Effector memory CD8-positive, alpha-beta T cell (primary cell): Measurements from ENCODE around the gene PCSK5.
"Not testable (repeated sequence)": the region's sequence is repeated elsewhere in the genome, so short reads cannot be mapped to it uniquely, and the experiment has no call there.

ENCODE experiments used
- ATAC-seq: fragments of 150-1000 bp; cut with Tn5 transposase; replicated peaks from 2 replicates; pipeline ENCODE4 v1.10.0; 2021; ENCODE audit warnings: mild to moderate bottlenecking, moderate library complexity
- DNase-seq, 3 experiments: peaks; one replicate each; pipeline ENCODE4 v3.0.0; 2021
- H3K27ac Mint-ChIP-seq, 2 donors: one replicate each; pipeline ENCODE4 v1.8.0; 2022; ENCODE audit warnings: mild to moderate bottlenecking in 2 of 2, mixed read lengths in 2 of 2, moderate library complexity in 2 of 2
- H3K27me3 Mint-ChIP-seq, 2 donors: one replicate each; pipeline ENCODE4 v1.8.0; 2022; ENCODE audit warnings: mixed read lengths in 2 of 2
- H3K36me3 Mint-ChIP-seq: one replicate; pipeline ENCODE4 v1.8.0; 2022; ENCODE audit warnings: mild to moderate bottlenecking, moderate library complexity, mixed read lengths; ENCODE audit not compliant: insufficient read depth
- H3K4me1 Mint-ChIP-seq, 2 donors: one replicate each; pipeline ENCODE4 v1.8.0; 2022; ENCODE audit warnings: low read depth in 2 of 2, mixed read lengths in 2 of 2
- H3K4me3 Mint-ChIP-seq, 2 donors: one replicate each; pipeline ENCODE4 v1.8.0; 2022; ENCODE audit warnings: mild to moderate bottlenecking in 2 of 2, mixed read lengths in 2 of 2, moderate library complexity in 2 of 2
- H3K9me3 Mint-ChIP-seq, 2 donors: one replicate each; pipeline ENCODE4 v1.8.0; 2022; ENCODE audit warnings: mixed read lengths in 2 of 2

PCSK5 gene

DNA sequence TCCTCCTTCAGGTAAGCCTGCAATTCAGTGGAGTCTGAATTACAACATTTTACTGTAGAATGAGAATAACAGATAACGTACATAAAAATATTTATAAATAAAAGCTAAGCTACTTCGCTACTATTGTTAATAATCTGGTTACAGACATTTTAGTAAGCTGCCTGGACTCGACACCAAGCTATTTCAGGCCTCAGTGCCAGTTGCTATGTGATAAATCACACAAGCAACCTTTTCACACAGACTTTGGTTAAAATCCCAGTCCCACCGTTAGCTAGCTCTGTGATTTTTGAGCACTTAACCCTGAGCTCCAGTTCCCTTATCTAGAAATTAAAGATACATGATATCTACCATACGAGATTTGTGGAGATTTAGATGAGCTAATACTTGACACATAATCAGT is 403.8 kb downstream of the PCSK5 start:
- no peak overlapping the region for H3K4me3 Mint-ChIP-seq
- peaks cover 5 to 37% of the 10 kb centered on the region in 2 donors for H3K27me3 Mint-ChIP-seq
- H3K36me3 Mint-ChIP-seq: no peaks in the 10 kb centered on the region
- no peak overlapping the region for H3K27ac Mint-ChIP-seq
- DNase-seq: no peak
- no peaks in the 10 kb centered on the region for H3K9me3 Mint-ChIP-seq
- ATAC-seq: no peak
- H3K4me1 Mint-ChIP-seq: peaks cover 0 to 1% of the 10 kb centered on the region in 2 donors

DNA sequence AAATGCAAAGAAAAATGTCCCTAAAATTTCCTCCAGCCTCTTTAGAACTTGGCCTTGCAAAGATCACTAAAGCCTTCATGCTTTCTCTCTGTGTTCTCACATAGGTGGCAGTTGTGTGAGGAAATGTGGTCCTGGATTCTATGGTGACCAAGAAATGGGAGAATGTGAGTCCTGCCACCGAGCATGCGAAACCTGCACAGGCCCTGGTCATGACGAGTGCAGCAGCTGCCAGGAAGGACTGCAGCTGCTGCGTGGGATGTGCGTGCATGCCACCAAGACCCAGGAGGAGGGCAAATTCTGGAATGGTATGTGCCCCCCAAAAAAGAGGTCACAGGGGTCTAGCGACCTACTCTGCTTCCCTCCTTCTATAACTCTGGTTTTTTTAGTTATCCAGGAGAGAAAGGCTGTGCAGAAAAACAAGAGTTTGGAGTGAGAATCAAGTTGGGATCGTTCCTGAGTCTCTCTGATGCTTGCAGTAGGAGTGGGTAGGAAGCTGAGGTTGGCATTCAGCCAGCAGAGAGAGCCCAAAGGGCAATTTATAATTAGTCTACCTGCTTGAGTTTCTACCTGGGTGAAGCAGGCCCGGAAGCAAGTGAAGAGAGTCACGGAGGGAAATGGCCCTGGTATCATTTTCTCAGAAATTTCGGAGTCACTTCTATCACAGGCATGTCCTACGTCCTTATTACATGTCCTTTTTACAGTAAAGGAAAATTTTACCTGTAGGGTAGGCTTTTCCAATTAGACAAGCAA is 406.3 kb downstream of the PCSK5 start:
- ATAC-seq (no peak), DNase-seq (no peak)
- H3K27ac Mint-ChIP-seq: no peak overlapping the region
- peaks cover 4 to 28% of the 10 kb centered on the region in 2 donors for H3K27me3 Mint-ChIP-seq
- H3K36me3 Mint-ChIP-seq: no peaks in the 10 kb centered on the region
- no peak overlapping the region for H3K4me3 Mint-ChIP-seq
- peaks cover 0 to 1% of the 10 kb centered on the region in 2 donors for H3K4me1 Mint-ChIP-seq
- no peaks in the 10 kb centered on the region for H3K9me3 Mint-ChIP-seq

DNA sequence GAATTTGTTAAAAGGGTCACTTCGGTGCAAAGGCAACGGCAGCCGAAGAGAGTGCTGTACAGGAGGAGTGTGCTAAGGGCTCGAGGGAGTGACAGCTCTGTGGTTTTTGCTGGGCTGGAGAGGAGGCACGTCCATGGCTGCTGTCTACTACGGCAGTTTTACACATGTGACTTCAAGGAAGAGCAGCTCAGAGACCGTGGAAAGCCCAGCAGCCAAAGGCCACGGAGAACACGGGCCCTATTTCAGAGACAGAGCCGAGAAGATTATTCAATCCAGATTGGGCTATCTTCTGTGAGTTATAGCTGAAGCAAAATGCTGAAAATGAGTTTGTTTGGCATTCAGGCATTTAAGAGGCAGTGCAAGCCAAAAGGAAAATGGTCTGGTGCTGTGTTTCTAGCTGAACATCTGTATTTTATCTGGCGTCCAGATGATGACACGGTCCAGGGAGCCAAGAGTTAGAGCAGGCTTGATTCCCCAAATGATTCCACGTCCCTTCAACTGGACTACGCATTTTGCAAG is 407.3 kb downstream of the PCSK5 start:
- Mint-ChIP-seq H3K9me3 (no peaks in the 10 kb centered on the region), H3K36me3 (no peaks in the 10 kb centered on the region), H3K27me3 (peaks cover 4 to 25% of the 10 kb centered on the region in 2 donors), H3K4me1 (peaks cover 0 to 1% of the 10 kb centered on the region in 2 donors), H3K27ac (no peak overlapping the region), H3K4me3 (no peak overlapping the region)
- DNase-seq: no peak
- ATAC-seq: no peak

DNA sequence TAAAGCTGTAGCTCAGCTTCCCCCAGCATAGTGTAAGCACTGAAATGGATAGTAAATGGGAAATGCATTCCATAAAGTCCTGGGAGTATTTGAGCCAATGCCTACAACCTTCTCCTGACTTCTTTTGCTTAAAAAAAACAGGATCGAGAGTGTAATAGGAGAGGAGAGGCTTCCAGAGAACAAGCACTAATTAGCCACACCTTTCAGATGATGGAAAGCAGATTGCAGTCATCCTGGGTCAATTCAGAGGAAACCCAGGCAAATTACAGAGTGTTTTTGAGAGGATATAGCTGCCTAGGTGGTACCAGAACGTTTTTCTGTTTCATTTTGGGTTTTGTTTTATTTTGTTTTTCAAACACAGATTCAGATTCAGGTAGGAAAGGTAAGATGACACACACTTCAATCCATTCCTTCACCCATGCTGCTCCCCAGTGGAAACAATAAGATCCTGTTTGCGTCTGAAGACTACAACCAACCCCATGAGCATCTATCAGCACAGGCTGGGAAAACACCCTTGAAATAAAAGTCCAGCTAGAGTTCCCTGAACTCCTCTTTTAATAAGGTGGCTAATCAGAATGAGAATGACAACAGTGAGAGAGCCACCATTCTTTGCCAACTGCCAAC is 408.2 kb downstream of the PCSK5 start:
- DNase-seq: no peak
- no peaks in the 10 kb centered on the region for H3K9me3 Mint-ChIP-seq
- no peak overlapping the region for H3K27ac Mint-ChIP-seq
- H3K36me3 Mint-ChIP-seq: no peaks in the 10 kb centered on the region
- peaks cover 4 to 17% of the 10 kb centered on the region in 2 donors for H3K27me3 Mint-ChIP-seq
- peaks cover 0 to 1% of the 10 kb centered on the region in 2 donors for H3K4me1 Mint-ChIP-seq
- no peak overlapping the region for H3K4me3 Mint-ChIP-seq
- ATAC-seq: no peak

DNA sequence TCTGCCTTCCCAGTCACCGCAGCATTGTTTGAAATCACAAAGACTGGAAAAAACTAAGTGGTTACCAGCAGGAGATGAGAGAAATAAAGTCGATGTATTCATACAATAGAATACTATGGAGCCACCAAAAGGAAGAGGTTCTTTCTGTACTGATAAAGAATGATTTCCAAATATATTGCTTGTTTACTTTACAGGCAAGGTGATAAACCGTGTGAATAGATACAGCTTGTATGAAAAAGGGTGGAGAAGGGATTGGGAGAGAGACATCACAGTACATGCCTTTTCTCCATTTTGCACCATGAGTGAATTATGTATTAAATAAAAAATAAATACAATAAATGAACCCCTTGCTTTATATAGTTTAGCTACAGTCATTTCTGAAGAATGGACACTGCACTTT is 412.1 kb downstream of the PCSK5 start:
- Mint-ChIP-seq H3K9me3 (no peaks in the 10 kb centered on the region), H3K36me3 (no peaks in the 10 kb centered on the region), H3K4me3 (no peak overlapping the region), H3K4me1 (no peaks in the 10 kb centered on the region), H3K27ac (no peak overlapping the region), H3K27me3 (peaks cover 9 to 12% of the 10 kb centered on the region in 2 donors)
- ATAC-seq (no peak), DNase-seq (no peak)

DNA sequence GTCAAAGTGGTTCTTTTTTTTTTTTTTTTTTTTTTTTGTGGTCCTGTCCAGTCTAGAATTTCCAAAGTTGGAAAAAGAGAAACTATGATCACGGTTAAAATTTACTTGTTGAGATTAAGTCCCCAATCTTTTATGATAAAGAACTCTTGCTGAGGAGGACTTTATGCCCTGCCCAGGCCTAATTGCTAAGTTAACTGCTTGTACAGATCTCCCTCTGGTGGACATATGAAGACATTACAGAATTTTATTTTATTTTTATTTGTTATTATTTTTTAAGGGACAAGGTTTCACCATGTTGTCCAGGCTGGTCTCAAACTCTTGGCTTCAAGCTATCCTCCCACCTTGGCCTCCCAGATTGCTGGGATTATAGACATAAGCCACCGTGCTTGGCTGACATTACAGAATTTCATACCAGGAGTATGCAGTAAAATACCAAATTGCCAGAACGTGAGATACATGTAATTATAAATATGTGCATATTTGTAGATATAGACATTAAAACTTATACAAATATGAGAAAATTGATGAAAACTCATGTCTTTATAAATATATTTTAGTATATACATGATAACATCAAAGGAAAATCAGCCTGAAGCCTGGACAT is 412.6 kb downstream of the PCSK5 start:
- H3K9me3 Mint-ChIP-seq: no peaks in the 10 kb centered on the region
- DNase-seq: no peak

DNA sequence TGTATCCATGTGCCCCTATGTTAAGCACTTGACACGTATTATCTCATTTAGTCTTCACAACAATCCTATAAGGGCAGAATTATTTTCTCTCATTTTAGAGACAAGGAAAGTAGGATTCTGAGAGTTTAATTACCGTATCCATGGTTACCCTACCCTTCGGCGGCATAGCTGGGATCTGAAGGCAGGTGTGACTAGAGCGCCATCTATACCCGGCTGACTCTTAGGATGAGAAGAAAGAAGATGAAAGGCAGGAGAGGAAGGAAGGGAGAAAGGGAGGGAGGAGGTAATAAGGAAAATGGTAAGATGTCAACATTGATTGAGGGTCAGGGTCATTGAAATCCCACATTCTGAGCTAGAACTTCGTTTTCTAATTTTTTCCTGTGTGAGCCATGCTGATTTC is 416.6 kb downstream of the PCSK5 start:
- not testable (repeated sequence) for H3K4me3 Mint-ChIP-seq

More for the DNA sequence above, 412.6 kb downstream of the PCSK5 start:
- Mint-ChIP-seq H3K4me1 (no peaks in the 10 kb centered on the region), H3K27ac (no peak overlapping the region), H3K4me3 (no peak overlapping the region), H3K36me3 (no peaks in the 10 kb centered on the region), H3K27me3 (peaks cover 11 to 13% of the 10 kb centered on the region in 2 donors)
- ATAC-seq: no peak

DNA sequence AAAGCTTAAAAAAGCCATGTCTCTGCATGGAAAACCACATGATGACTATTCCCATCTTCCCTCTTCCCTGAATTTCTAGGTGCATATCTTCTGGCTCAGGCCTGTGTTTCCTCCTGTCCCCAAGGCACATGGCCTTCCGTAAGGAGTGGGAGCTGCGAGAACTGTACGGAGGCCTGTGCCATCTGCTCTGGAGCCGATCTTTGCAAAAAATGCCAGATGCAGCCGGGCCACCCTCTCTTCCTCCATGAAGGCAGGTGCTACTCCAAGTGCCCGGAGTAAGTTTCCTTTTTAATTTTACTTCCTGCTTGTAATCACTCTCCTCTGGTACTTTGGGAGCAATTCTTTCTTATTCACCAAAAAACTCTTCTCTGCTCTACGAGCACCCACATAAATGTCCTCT is 420.1 kb downstream of the PCSK5 start:
- no peaks in the 10 kb centered on the region for H3K36me3 Mint-ChIP-seq
- no peak for ATAC-seq
- no peaks in the 10 kb centered on the region for H3K4me1 Mint-ChIP-seq
- H3K4me3 Mint-ChIP-seq: no peak overlapping the region
- peaks cover 19 to 52% of the 10 kb centered on the region in 2 donors for H3K27me3 Mint-ChIP-seq
- no peak for DNase-seq
- no peaks in the 10 kb centered on the region for H3K9me3 Mint-ChIP-seq
- H3K27ac Mint-ChIP-seq: no peak overlapping the region

More for the DNA sequence above, 416.6 kb downstream of the PCSK5 start:
- DNase-seq, H3K9me3 Mint-ChIP-seq, H3K4me1 Mint-ChIP-seq, H3K27ac Mint-ChIP-seq, ATAC-seq, H3K36me3 Mint-ChIP-seq: not testable (repeated sequence)
- H3K27me3 Mint-ChIP-seq: peaks cover 26 to 51% of the 10 kb centered on the region in 2 donors

DNA sequence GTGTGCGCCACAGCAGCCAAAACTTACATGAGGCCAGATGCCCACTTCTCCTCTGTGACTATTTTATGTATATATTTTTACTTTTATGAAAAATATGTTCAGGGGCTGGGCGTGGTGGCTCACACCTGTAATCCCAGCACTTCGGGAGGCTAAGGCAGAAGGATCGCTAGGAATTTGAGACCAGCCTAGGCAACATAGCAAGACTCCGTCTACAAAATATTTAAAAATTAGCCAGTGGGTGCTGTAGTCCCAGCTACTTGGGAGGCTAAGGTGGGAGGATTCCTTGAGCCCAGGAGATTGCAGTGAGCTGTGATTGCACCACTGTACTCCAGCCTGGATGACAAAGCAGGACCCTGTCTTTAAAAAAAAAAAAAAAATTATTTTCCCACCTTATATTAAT is 420.5 kb downstream of the PCSK5 start:
- Mint-ChIP-seq H3K4me3 (no peak overlapping the region), H3K9me3 (no peaks in the 10 kb centered on the region), H3K27ac (no peak overlapping the region), H3K4me1 (no peaks in the 10 kb centered on the region), H3K27me3 (peaks cover 19 to 52% of the 10 kb centered on the region in 2 donors), H3K36me3 (no peaks in the 10 kb centered on the region)
- no peak for DNase-seq
- no peak for ATAC-seq

DNA sequence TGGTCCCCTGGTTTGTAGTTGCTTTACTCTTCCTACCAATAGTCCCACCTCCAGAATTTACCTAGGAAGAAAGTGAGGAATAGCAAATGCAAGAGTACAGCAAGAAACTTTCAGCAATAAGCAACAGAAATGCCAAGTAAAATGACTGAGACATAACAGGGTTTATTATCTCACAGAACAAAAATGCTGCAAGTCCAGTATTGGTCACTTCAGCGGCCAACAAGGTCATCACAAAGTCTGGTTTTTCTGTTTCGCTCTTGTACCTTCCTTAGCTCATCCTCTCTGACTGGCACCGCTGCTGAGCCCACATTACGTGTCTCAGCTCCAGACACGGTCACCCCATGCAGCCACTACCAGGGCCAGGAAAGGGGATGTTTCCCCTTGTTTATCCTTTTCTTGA is 421.1 kb downstream of the PCSK5 start:
- peaks cover 19 to 52% of the 10 kb centered on the region in 2 donors for H3K27me3 Mint-ChIP-seq
- no peak overlapping the region for H3K27ac Mint-ChIP-seq
- no peak overlapping the region for H3K4me3 Mint-ChIP-seq
- H3K36me3 Mint-ChIP-seq: no peaks in the 10 kb centered on the region
- H3K4me1 Mint-ChIP-seq: no peaks in the 10 kb centered on the region
- DNase-seq: no peak
- no peak for ATAC-seq
- H3K9me3 Mint-ChIP-seq: no peaks in the 10 kb centered on the region

DNA sequence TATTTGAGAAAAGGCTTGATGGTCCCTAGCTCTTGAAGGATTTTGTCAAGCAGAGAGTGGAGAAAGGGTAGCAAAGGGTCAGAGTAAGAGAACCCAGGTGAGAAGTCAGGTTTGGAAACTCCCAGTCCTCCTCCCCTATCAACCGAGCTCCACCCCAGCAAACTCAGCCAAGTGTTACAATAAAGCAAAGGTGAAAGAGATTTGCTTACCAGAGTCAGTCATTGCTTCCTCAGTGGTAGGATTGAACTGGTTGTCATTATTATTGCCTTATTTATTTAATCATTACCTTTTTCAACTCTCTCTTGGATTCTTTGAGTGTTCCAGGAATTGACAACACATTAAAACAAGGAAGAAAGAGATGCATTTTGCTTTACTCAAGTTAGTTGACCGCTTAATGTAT is 423.3 kb downstream of the PCSK5 start:
- no peak overlapping the region for H3K27ac Mint-ChIP-seq
- H3K36me3 Mint-ChIP-seq: no peaks in the 10 kb centered on the region
- H3K4me1 Mint-ChIP-seq: no peaks in the 10 kb centered on the region
- peaks cover 17 to 42% of the 10 kb centered on the region in 2 donors for H3K27me3 Mint-ChIP-seq
- no peak overlapping the region for H3K4me3 Mint-ChIP-seq
- DNase-seq (no peak), ATAC-seq (no peak)
- H3K9me3 Mint-ChIP-seq: no peaks in the 10 kb centered on the region

DNA sequence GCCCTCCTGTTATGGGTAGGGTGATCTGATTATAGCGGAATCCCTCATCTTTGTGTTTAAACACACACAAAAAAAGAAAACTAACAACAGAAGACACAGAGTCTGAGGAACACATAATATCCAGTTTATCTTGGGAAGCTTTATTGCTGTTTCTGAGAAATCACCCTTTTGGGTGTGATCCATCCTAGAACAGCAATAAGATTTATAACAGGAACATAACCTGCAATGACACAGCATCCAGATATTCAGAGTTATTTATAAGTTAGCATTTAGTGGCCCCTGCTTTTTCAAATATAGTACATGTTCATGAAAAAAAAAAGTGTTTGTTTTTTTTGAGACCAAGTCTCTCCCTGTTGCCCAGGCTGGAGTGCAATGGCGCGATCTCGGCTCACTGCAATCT is 423.8 kb downstream of the PCSK5 start:
- no peak for DNase-seq
- H3K9me3 Mint-ChIP-seq: no peaks in the 10 kb centered on the region
- no peak for ATAC-seq
- no peak overlapping the region for H3K4me3 Mint-ChIP-seq
- peaks cover 12 to 37% of the 10 kb centered on the region in 2 donors for H3K27me3 Mint-ChIP-seq
- H3K36me3 Mint-ChIP-seq: no peaks in the 10 kb centered on the region
- H3K27ac Mint-ChIP-seq: no peak overlapping the region
- no peaks in the 10 kb centered on the region for H3K4me1 Mint-ChIP-seq

DNA sequence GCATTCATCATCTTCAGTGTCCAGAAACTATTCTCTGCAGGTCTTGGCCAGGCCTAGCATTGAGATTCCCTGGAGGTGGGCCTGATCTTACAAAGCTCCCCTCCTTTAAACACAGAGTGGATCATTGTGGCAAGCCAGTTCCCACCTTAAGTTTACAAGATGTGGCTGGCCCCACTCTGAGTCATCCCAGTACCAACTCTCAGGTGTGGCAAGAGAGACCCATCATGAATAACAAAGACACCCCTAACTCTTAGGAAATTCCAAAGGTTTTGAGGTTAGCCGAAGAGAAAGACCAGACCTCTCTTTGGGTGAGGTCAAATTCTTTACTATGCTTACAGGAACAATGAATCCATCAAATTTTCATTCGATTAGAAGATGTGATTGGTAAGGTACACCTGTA is 425.6 kb downstream of the PCSK5 start:
- no peak overlapping the region for H3K27ac Mint-ChIP-seq
- peaks cover 7 to 26% of the 10 kb centered on the region in 2 donors for H3K27me3 Mint-ChIP-seq
- no peak overlapping the region for H3K4me3 Mint-ChIP-seq
- H3K36me3 Mint-ChIP-seq: no peaks in the 10 kb centered on the region
- H3K4me1 Mint-ChIP-seq: no peaks in the 10 kb centered on the region
- DNase-seq: no peak
- H3K9me3 Mint-ChIP-seq: no peaks in the 10 kb centered on the region
- no peak for ATAC-seq

DNA sequence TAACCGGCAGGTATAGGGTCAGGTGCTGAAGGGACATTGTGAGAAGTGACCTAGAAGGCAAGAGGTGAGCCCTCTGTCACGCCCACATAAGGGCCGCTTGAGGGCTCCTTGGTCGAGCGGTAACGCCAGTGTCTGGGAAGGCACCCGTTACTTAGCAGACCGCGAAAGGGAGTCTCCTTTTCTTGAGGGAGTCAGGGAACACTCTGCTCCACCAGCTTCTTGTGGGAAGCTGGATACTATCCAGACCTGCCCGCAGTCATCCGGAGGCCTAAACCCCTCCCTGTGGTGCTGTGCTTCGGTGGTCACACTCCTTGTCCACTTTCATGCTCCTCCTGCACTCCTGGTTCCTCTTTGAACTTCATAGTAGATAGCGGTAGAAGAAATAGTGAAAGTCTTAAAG is 429.0 kb downstream of the PCSK5 start:
- not testable (repeated sequence) for H3K4me1 Mint-ChIP-seq, H3K36me3 Mint-ChIP-seq, H3K27ac Mint-ChIP-seq

More for the DNA sequence above, 429.0 kb downstream of the PCSK5 start:
- ATAC-seq, DNase-seq, H3K9me3 Mint-ChIP-seq, H3K4me3 Mint-ChIP-seq: not testable (repeated sequence)
- peaks cover 18 to 44% of the 10 kb centered on the region in 2 donors for H3K27me3 Mint-ChIP-seq
